MM.1S (cell line): ENCODE measurements around the gene CTNNA2.

Experiments
- EZH2 ChIP-seq: fragments of 300-600 bp; sonication (generic); optimal IDR thresholded peaks from 2 replicates; pipeline ENCODE3; 2017; ENCODE audit warnings: low read depth, mild to moderate bottlenecking, antibody characterized with exemption, low read length, mixed read lengths
- EZH2phosphoT487 ChIP-seq: fragments of 300-600 bp; sonication (generic); IDR thresholded peaks from 2 replicates; pipeline ENCODE4 v1.6.1; 2018; ENCODE audit warnings: antibody characterized with exemption, low read length
- TF ChIP-seq, protein P1 (sequence below): fragments of 300-600 bp; sonication (generic); IDR thresholded peaks from 2 replicates; pipeline ENCODE4 v1.5.1; 2016; ENCODE audit warnings: antibody characterized with exemption, low read length, mixed read lengths

DNA sequence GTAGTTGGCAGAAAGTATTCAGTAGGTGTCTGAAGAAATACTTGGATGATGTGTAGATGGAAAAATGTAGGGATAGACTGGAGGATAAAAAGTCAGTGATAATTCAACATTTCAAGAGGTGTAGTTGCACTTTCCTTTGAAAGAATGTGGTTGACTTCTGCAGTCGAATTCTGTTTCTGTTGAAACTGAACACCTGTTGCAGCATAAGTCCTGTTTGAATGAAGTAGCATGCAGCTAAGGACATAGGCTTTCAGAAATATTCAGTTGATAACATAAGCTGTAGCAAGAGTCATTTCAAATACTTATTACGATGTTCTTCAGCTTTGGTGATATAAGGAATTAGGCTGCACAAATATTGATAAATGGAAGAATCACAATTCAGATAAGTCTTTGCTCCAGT is 1129.6 kb downstream of the CTNNA2 start:
- TF ChIP-seq, protein P1, sequence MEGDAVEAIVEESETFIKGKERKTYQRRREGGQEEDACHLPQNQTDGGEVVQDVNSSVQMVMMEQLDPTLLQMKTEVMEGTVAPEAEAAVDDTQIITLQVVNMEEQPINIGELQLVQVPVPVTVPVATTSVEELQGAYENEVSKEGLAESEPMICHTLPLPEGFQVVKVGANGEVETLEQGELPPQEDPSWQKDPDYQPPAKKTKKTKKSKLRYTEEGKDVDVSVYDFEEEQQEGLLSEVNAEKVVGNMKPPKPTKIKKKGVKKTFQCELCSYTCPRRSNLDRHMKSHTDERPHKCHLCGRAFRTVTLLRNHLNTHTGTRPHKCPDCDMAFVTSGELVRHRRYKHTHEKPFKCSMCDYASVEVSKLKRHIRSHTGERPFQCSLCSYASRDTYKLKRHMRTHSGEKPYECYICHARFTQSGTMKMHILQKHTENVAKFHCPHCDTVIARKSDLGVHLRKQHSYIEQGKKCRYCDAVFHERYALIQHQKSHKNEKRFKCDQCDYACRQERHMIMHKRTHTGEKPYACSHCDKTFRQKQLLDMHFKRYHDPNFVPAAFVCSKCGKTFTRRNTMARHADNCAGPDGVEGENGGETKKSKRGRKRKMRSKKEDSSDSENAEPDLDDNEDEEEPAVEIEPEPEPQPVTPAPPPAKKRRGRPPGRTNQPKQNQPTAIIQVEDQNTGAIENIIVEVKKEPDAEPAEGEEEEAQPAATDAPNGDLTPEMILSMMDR = no peak
- no peak for TF ChIP-seq EZH2phosphoT487
- no peak for TF ChIP-seq EZH2
